Placental pericyte (primary cell): ENCODE results near the gene CCDC9. TPM values are rescaled to one million over a fixed set of nuclear protein-coding genes. Genes with fewer than 3 reads are reported as not detected.

ENCODE experiments used
- small RNA-seq: library from RNA; depleted of rRNA; stranded (forward); fragments of <200 nt; gene quantifications from one replicate; pipeline ENCODE3, GENCODE V24; 2012; ENCODE audit warnings: low replicate concordance
- total RNA-seq: library from RNA; depleted of rRNA; stranded (reverse); fragments of >200 nt; gene quantifications from 2 replicates; pipeline ENCODE4 v1.2.3, GENCODE V29; 2012

The CCDC9 gene
- total RNA-seq = 12.5 and 15.2 TPM in 2 replicates

GRCh38 chr19:47255879-47256692 lies at the start of gene CCDC9:
TSS of gene CCDC9 (plus strand) at chr19:47256525. CDS start at chr19:47258401, 1,876 bp downstream.

GRCh38 chr19:47230921-47231214 lies 25.5 kb upstream of the CCDC9 start, which contains the start of gene BBC3:
TSS of gene BBC3 (minus strand) at chr19:47231199. CDS start at chr19:47228431, 2,768 bp downstream.

GRCh38 chr19:47274071-47274890 lies 18.0 kb downstream of the CCDC9 start, which contains the start of gene INAFM1:
TSS of gene INAFM1 (plus strand) at chr19:47274885. CDS start at chr19:47274920, 35 bp downstream.

GRCh38 chr19:47309608-47310007 lies 53.3 kb downstream of the CCDC9 start, which contains the start of gene C5AR1:
TSS of gene C5AR1 (plus strand) at chr19:47309861. CDS start at chr19:47309896, 35 bp downstream.

Small RNA genes lying within 50 kb of the gene (small RNA-seq; reads per million reads assigned to genes)
- gene MIR3190 = not detected

Other genes with a start within 250 kb of the CCDC9 start
- gene NPAS1, start 236.7 kb upstream of the CCDC9 start, total RNA-seq = 0.44 and 1.1 TPM in 2 replicates
- gene TMEM160, start 207.9 kb upstream of the CCDC9 start, total RNA-seq = 13.3 and 25.2 TPM in 2 replicates
- gene ZC3H4, start 142.7 kb upstream of the CCDC9 start, total RNA-seq = 15.8 and 28.9 TPM in 2 replicates
- gene SAE1, start 125.7 kb upstream of the CCDC9 start, total RNA-seq = 128 and 179 TPM in 2 replicates
- 14.0 and 24.3 TPM in 2 replicates for gene BBC3, start 25.3 kb upstream of the CCDC9 start, total RNA-seq
- 2.0 and 2.6 TPM in 2 replicates for gene INAFM1, start 18.4 kb downstream of the CCDC9 start, total RNA-seq
- 0.22 and 0.29 TPM in 2 replicates for gene C5AR1, start 53.3 kb downstream of the CCDC9 start, total RNA-seq
- gene C5AR2, start 75.7 kb downstream of the CCDC9 start, total RNA-seq = 0.72 TPM in 1 of 2 replicates, not detected in the other
- gene DHX34, start 92.8 kb downstream of the CCDC9 start, total RNA-seq = 13.1 and 25.8 TPM in 2 replicates
- gene MEIS3, start 163.0 kb downstream of the CCDC9 start, total RNA-seq = 42.5 and 95.0 TPM in 2 replicates
- not detected in 2 replicates for gene SLC8A2, start 215.4 kb downstream of the CCDC9 start, total RNA-seq
- 2.4 and 2.6 TPM in 2 replicates for gene KPTN, start 227.7 kb downstream of the CCDC9 start, total RNA-seq